Measurements from ENCODE around the gene FAAP20. TPM values are rescaled to one million over a fixed set of nuclear protein-coding genes. Genes with fewer than 3 reads are reported as not detected.

Gene FAAP20
- polyA plus RNA-seq, 1 donor from 2014 or later: 45.3 TPM

GRCh38 chr1:2188336-2188735 lies 6.2 kb downstream of the FAAP20 start:
- Histone ChIP-seq H3K9ac (ENCODE audit: low read length) (no peak overlapping the region), H3K79me2 (replicated peaks; ENCODE audit: insufficient read depth, low read length) (no peaks in the 10 kb centered on the region), H3F3A (ENCODE audit: insufficient read depth, low read length, poor library complexity, severe bottlenecking) (no peaks in the 10 kb centered on the region), H2AFZ (ENCODE audit: low read depth, low read length) (no peak overlapping the region), H3K4me3 (ENCODE audit: low read length) (no peak overlapping the region), H4K20me1 (ENCODE audit: insufficient read depth) (no peaks in the 10 kb centered on the region), H3K27ac (ENCODE audit: low read length) (no peak overlapping the region), H3K27me3 (ENCODE audit: insufficient read depth, low read depth, low read length) (no peaks in the 10 kb centered on the region), H3K4me2 (ENCODE audit: low read length) (no peak overlapping the region), H3K36me3 (ENCODE audit: insufficient read depth, low read length) (no peaks in the 10 kb centered on the region), H3K9me3 (ENCODE audit: low read length) (no peaks in the 10 kb centered on the region), H3K9me2 (ENCODE audit: insufficient read depth, low read length) (no peaks in the 10 kb centered on the region)
- TF ChIP-seq POLR2AphosphoS5 (IDR thresholded peaks at IDR 0.05) (no peak), RAD21 (conservative IDR thresholded peaks at IDR 0.05) (no peak)

- Histone ChIP-seq H3K27me3 (ENCODE audit: insufficient read depth, low read depth, low read length) (no peaks in the 10 kb centered on the region), H3K4me3 (ENCODE audit: low read length) (no peak overlapping the region), H3K9ac (ENCODE audit: low read length) (no peak overlapping the region), H4K20me1 (ENCODE audit: insufficient read depth) (no peaks in the 10 kb centered on the region), H3K36me3 (ENCODE audit: insufficient read depth, low read length) (no peaks in the 10 kb centered on the region), H3K9me3 (ENCODE audit: low read length) (no peaks in the 10 kb centered on the region), H3K27ac (ENCODE audit: low read length) (no peak overlapping the region), H3K79me2 (replicated peaks; ENCODE audit: insufficient read depth, low read length) (no peaks in the 10 kb centered on the region), H2AFZ (ENCODE audit: low read depth, low read length) (no peak overlapping the region), H3K4me2 (ENCODE audit: low read length) (no peak overlapping the region), H3F3A (ENCODE audit: insufficient read depth, low read length, poor library complexity, severe bottlenecking) (no peaks in the 10 kb centered on the region), H3K9me2 (ENCODE audit: insufficient read depth, low read length) (no peaks in the 10 kb centered on the region)
- TF ChIP-seq EP300 (conservative IDR thresholded peaks at IDR 0.05; ENCODE audit: poor library complexity, severe bottlenecking) (no peak), MXI1 (conservative IDR thresholded peaks at IDR 0.05; ENCODE audit: poor library complexity, severe bottlenecking) (no peak), SMC3 (conservative IDR thresholded peaks at IDR 0.05; ENCODE audit: poor library complexity) (no peak), POLR2AphosphoS5 (IDR thresholded peaks at IDR 0.05) (no peak), EZH2 (IDR thresholded peaks at IDR 0.05; ENCODE audit: borderline replicate concordance, insufficient read depth, low read length, poor library complexity, severe bottlenecking) (no peak), TAF1 (IDR thresholded peaks at IDR 0.05; ENCODE audit: low read depth) (no peak), REST (IDR thresholded peaks at IDR 0.05; ENCODE audit: borderline replicate concordance) (no peak), RAD21 (conservative IDR thresholded peaks at IDR 0.05) (no peak), CTCF (IDR thresholded peaks at IDR 0.05; ENCODE audit: poor library complexity, severe bottlenecking) (no peak)
These were observed 7.0 kb downstream of the FAAP20 start for GRCh38 chr1:2187619-2188018.

- TF ChIP-seq POLR2AphosphoS5 (IDR thresholded peaks at IDR 0.05): no peak
- no peak for TF ChIP-seq CTCF (IDR thresholded peaks at IDR 0.05; ENCODE audit: poor library complexity, severe bottlenecking)
- no peak for TF ChIP-seq MXI1 (conservative IDR thresholded peaks at IDR 0.05; ENCODE audit: poor library complexity, severe bottlenecking)
- no peak for TF ChIP-seq EP300 (conservative IDR thresholded peaks at IDR 0.05; ENCODE audit: poor library complexity, severe bottlenecking)
- no peak for TF ChIP-seq EZH2 (IDR thresholded peaks at IDR 0.05; ENCODE audit: borderline replicate concordance, insufficient read depth, low read length, poor library complexity, severe bottlenecking)
- no peak for TF ChIP-seq RAD21 (conservative IDR thresholded peaks at IDR 0.05)
- no peak for TF ChIP-seq SMC3 (conservative IDR thresholded peaks at IDR 0.05; ENCODE audit: poor library complexity)
- no peak for TF ChIP-seq TAF1 (IDR thresholded peaks at IDR 0.05; ENCODE audit: low read depth)
- no peak for TF ChIP-seq REST (IDR thresholded peaks at IDR 0.05; ENCODE audit: borderline replicate concordance)
- Histone ChIP-seq H2AFZ (ENCODE audit: low read depth, low read length) (no peak overlapping the region), H3K27ac (ENCODE audit: low read length) (no peak overlapping the region), H3K27me3 (ENCODE audit: insufficient read depth, low read depth, low read length) (no peaks in the 10 kb centered on the region), H4K20me1 (ENCODE audit: insufficient read depth) (no peaks in the 10 kb centered on the region), H3K36me3 (ENCODE audit: insufficient read depth, low read length) (no peaks in the 10 kb centered on the region), H3K9ac (ENCODE audit: low read length) (no peak overlapping the region), H3K9me3 (ENCODE audit: low read length) (no peaks in the 10 kb centered on the region), H3K79me2 (replicated peaks; ENCODE audit: insufficient read depth, low read length) (no peaks in the 10 kb centered on the region), H3K9me2 (ENCODE audit: insufficient read depth, low read length) (no peaks in the 10 kb centered on the region), H3K4me2 (ENCODE audit: low read length) (no peak overlapping the region), H3F3A (ENCODE audit: insufficient read depth, low read length, poor library complexity, severe bottlenecking) (no peaks in the 10 kb centered on the region), H3K4me3 (ENCODE audit: low read length) (no peak overlapping the region)
These were observed 7.7 kb downstream of the FAAP20 start for GRCh38 chr1:2186901-2187300.
